Endothelial cell of umbilical vein (primary cell): ENCODE data around the gene TEP1.

Experiments used
- EZH2 ChIP-seq: IDR thresholded peaks from 2 replicates; pipeline ENCODE4 v1.6.1; 2012; ENCODE audit warnings: borderline replicate concordance, low read depth, mild to moderate bottlenecking, moderate library complexity, low read length, inconsistent platforms; ENCODE audit not compliant: severe bottlenecking
- FOS ChIP-seq: IDR thresholded peaks from 2 replicates; pipeline ENCODE4 v1.6.1; 2011; ENCODE audit warnings: mild to moderate bottlenecking, low read length, moderate library complexity, borderline replicate concordance; ENCODE audit not compliant: insufficient read depth
- MAX ChIP-seq: IDR thresholded peaks from 2 replicates; pipeline ENCODE4 v1.6.1; 2011; ENCODE audit not compliant: insufficient read depth, insufficient read length
- POLR2A ChIP-seq: IDR thresholded peaks from 2 replicates; pipeline ENCODE4 v1.6.1; 2012; ENCODE audit warnings: low read depth, mild to moderate bottlenecking, control low read depth, low read length
- TF ChIP-seq, protein P1 (sequence below), 2 donors: IDR thresholded peaks; 1 replicate in 1 of 2; 2 replicates in 1 of 2; pipeline ENCODE4 v1.5.1; 2011; ENCODE audit warnings: low read length in 2 of 2, mild to moderate bottlenecking in 2 of 2, moderate library complexity in 2 of 2, control low read depth in 1 of 2, inconsistent platforms in 1 of 2, low read depth in 1 of 2; ENCODE audit not compliant: insufficient read depth in 1 of 2; ENCODE audit errors: extremely low read depth in 1 of 2

DNA sequence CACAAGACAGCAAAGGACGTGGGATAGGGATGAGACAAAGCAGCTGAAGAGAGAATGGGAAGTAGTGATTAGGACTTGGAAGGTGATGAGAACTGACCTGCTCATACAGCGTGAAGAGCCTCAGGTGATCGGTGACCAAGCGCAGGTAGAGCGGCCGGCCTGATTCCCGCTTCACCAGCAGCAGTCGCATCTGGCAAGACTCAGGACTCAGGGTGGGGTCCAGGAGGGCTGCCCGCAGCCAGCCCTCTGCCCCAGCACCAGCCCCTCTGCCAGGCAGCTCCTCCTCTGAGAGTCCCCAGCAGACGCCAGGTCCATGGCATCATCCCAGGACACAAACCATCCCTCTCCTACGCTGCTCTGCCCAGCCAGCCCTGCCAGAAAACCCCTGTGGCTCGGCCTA is 30.8 kb downstream of the TEP1 start:
- no peak for TF ChIP-seq POLR2A
- TF ChIP-seq, protein P1, sequence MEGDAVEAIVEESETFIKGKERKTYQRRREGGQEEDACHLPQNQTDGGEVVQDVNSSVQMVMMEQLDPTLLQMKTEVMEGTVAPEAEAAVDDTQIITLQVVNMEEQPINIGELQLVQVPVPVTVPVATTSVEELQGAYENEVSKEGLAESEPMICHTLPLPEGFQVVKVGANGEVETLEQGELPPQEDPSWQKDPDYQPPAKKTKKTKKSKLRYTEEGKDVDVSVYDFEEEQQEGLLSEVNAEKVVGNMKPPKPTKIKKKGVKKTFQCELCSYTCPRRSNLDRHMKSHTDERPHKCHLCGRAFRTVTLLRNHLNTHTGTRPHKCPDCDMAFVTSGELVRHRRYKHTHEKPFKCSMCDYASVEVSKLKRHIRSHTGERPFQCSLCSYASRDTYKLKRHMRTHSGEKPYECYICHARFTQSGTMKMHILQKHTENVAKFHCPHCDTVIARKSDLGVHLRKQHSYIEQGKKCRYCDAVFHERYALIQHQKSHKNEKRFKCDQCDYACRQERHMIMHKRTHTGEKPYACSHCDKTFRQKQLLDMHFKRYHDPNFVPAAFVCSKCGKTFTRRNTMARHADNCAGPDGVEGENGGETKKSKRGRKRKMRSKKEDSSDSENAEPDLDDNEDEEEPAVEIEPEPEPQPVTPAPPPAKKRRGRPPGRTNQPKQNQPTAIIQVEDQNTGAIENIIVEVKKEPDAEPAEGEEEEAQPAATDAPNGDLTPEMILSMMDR (IDR thresholded peaks at IDR 0.05; ENCODE audit: extremely low read depth in 1 of 2, insufficient read depth in 1 of 2, low read depth in 1 of 2, low read length in 2 of 2): no peak
- TF ChIP-seq EZH2: no peak
- TF ChIP-seq FOS: no peak
- no peak for TF ChIP-seq MAX
